BE2C (cell line): ENCODE measurements around the gene MRGPRX2.

Experiments used
- DNase-seq: peaks from one replicate; pipeline ENCODE4 v3.0.0-alpha.2; 2020
- H3K27me3 ChIP-seq: fragments of 250-450 bp; sonication (Bioruptor Pico); 2 replicates; pipeline ENCODE4 v1.5.1; 2020; ENCODE audit warnings: mild to moderate bottlenecking
- H3K36me3 ChIP-seq: fragments of 250-450 bp; sonication (Bioruptor Pico); 2 replicates; pipeline ENCODE4 v1.5.1; 2020; ENCODE audit warnings: mild to moderate bottlenecking
- H3K4me1 ChIP-seq: fragments of 250-450 bp; sonication (Bioruptor Pico); 2 replicates; pipeline ENCODE4 v1.5.1; 2020
- H3K4me3 ChIP-seq: 2 replicates; pipeline ENCODE4 v1.5.1; 2011; ENCODE audit warnings: low read depth, low read length
- H3K9me3 ChIP-seq: fragments of 250-450 bp; sonication (Bioruptor Pico); 2 replicates; pipeline ENCODE4 v1.5.1; 2020
- TF ChIP-seq, protein P1 (sequence below): IDR thresholded peaks from 2 replicates; pipeline ENCODE4 v1.5.1; 2012; ENCODE audit warnings: mild to moderate bottlenecking, low read depth, low read length

The MRGPRX2 gene

DNA sequence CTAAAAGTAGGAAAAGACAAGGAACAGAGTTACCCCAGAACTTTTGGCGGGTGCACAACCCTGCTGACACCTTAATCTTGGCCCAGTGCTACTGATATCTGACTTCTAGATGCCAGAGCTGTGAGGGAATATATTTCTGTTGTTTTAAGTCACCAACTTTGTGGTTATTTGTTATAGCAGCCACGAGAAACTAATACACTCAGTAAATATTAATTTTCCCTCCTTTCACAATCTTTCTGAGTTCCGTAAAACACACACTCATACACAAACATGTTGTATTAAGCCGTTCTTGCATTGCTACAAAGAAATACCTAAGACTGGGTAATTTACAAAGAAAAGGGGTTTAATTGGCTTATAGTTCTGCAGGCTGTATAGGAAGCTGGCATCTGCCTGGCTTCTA is 40.4 kb upstream of the MRGPRX2 start:
- Histone ChIP-seq H3K9me3 (no peaks in the 10 kb centered on the region), H3K36me3 (no peaks in the 10 kb centered on the region), H3K4me1 (no peaks in the 10 kb centered on the region), H3K27me3 (no peaks in the 10 kb centered on the region), H3K4me3 (no peak overlapping the region)
- no peak for DNase-seq
- TF ChIP-seq, protein P1, sequence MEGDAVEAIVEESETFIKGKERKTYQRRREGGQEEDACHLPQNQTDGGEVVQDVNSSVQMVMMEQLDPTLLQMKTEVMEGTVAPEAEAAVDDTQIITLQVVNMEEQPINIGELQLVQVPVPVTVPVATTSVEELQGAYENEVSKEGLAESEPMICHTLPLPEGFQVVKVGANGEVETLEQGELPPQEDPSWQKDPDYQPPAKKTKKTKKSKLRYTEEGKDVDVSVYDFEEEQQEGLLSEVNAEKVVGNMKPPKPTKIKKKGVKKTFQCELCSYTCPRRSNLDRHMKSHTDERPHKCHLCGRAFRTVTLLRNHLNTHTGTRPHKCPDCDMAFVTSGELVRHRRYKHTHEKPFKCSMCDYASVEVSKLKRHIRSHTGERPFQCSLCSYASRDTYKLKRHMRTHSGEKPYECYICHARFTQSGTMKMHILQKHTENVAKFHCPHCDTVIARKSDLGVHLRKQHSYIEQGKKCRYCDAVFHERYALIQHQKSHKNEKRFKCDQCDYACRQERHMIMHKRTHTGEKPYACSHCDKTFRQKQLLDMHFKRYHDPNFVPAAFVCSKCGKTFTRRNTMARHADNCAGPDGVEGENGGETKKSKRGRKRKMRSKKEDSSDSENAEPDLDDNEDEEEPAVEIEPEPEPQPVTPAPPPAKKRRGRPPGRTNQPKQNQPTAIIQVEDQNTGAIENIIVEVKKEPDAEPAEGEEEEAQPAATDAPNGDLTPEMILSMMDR = no peak

DNA sequence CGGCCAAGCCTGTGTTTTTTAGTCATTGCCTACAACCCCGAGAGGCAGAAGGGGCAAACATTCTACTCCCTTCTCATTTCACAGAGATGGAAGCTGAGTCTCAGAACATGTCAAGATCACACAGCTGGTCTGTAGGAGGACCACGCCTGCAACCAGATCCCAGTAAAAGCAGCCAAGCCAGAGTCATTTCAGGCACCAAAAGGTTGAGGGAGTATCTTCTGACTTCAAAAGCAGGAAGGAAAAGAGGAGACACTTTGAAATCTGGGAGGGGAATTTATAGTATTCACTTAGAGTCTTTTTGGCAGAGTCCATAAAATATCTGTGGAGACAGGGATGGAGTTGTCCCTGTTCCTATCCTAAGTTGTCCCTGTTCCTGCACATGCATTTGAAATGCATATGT is 38.6 kb upstream of the MRGPRX2 start:
- Histone ChIP-seq H3K27me3 (no peaks in the 10 kb centered on the region), H3K4me1 (no peaks in the 10 kb centered on the region), H3K9me3 (no peaks in the 10 kb centered on the region), H3K36me3 (no peaks in the 10 kb centered on the region), H3K4me3 (no peak overlapping the region)
- DNase-seq = no peak
- TF ChIP-seq, protein P1 = no peak

DNA sequence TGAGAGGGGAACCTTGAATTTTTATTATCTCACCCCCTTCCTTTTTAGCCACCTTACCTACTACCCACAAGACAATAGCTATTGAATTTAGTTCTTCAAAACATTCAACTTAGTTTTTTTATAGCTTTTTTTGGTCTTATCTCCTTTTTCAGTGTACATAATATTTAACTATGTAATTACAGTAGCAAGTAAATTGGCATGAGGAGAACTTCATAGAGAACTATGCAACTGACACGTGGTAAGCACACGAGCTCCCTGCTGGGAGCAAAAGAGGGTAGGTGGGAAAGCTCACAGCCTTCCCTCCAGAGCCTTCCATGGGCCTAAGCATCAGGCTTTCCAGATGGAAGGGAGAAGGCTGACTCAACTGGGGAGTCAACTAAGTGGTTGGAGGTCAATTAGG is 34.3 kb upstream of the MRGPRX2 start:
- H3K4me1 ChIP-seq = no peaks in the 10 kb centered on the region
- no peaks in the 10 kb centered on the region for H3K36me3 ChIP-seq
- no peak overlapping the region for H3K4me3 ChIP-seq
- TF ChIP-seq, protein P1 = no peak
- DNase-seq = no peak
- H3K9me3 ChIP-seq = no peaks in the 10 kb centered on the region
- no peaks in the 10 kb centered on the region for H3K27me3 ChIP-seq

DNA sequence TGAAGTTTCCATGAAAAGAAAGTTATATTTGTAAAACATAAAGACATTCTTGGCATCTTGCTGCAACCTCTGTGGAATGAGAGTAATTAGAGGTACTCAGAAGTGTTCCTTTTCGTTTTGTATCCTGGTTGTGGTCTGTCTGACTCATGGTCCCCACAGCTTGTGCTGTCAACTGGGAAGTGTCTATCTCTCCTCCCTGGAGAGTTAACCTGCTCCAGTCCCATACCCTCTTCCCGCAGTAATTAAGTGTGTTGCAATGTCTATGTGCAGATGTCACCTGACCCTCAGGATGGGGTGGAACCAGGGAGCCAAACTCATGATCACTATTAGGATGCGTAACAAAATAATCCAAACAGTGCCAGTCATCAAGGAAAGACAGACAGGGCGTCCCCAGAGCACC is 33.5 kb upstream of the MRGPRX2 start:
- DNase-seq = no peak
- no peaks in the 10 kb centered on the region for H3K4me1 ChIP-seq
- no peak overlapping the region for H3K4me3 ChIP-seq
- no peaks in the 10 kb centered on the region for H3K36me3 ChIP-seq
- TF ChIP-seq, protein P1 = no peak
- H3K27me3 ChIP-seq = no peaks in the 10 kb centered on the region
- H3K9me3 ChIP-seq = no peaks in the 10 kb centered on the region

DNA sequence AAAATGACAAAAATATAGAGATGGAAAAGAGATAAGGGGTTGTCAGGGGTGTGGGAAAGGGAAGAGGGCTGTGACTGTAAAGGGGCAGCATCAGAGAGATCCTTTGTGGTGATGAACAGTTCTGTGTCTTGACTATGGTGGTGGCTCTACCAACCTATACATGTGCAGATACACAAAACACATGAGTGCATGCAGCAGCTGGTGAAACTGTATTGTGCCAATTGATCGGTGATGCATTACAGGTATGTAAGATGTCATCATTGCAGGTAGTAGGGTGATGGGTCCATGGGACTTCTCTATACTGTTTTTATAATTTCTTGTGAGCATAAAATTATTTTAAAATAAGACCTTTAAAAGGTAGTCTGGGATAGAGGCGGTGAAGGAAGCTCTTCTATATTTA is 32.3 kb upstream of the MRGPRX2 start:
- Histone ChIP-seq H3K9me3 (no peaks in the 10 kb centered on the region), H3K36me3 (no peaks in the 10 kb centered on the region), H3K4me3 (no peak overlapping the region), H3K4me1 (no peaks in the 10 kb centered on the region), H3K27me3 (no peaks in the 10 kb centered on the region)
- TF ChIP-seq, protein P1 = no peak
- no peak for DNase-seq

DNA sequence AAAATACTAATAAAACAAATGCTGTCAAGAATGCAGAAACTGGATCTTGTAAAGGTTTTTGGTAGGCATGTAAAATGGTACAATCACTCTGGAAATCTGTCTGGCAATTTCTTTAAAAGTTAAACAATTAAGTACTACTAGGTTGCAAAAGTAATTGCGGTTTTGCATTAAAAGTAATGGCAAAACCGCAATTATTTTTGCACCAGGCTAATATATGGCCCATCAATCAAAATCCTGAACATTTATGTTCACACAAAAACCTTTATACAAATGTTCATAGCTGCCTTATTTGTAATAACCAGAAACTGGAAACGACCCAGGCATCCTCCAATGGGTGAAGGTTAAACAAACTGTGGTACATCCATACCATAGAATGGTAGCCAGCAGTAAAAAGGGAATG is 31.8 kb upstream of the MRGPRX2 start:
- no peaks in the 10 kb centered on the region for H3K9me3 ChIP-seq
- H3K27me3 ChIP-seq = no peaks in the 10 kb centered on the region
- TF ChIP-seq, protein P1 = no peak
- H3K36me3 ChIP-seq = no peaks in the 10 kb centered on the region
- no peak for DNase-seq
- no peak overlapping the region for H3K4me3 ChIP-seq
- H3K4me1 ChIP-seq = no peaks in the 10 kb centered on the region
